Tibial artery (tissue), 4 donors: ENCODE results near the gene LEO1.

Experiments
- DNase-seq, 2 donors: peaks; one replicate each; pipeline ENCODE4 v3.0.0-alpha.2; 2019
- H3K27ac ChIP-seq, 2 donors: fragments of 200-600 bp; sonication (generic) in 1 of 2; 1 replicate in 1 of 2; 2 replicates in 1 of 2; pipeline ENCODE4 v1.5.1; 2018 to 2019; ENCODE audit warnings: mild to moderate bottlenecking in 1 of 2
- H3K27me3 ChIP-seq, 2 donors: fragments of 200-600 bp; sonication (generic) in 1 of 2; one replicate each; pipeline versions ENCODE4 v1.5.1 to v1.6.0; 2016 to 2019
- H3K36me3 ChIP-seq, 3 donors: fragments of 200-600 bp; sonication (generic) in 2 of 3; one replicate each; pipeline ENCODE4 v1.5.1; 2016 to 2019; ENCODE audit warnings: mild to moderate bottlenecking in 2 of 3
- H3K4me1 ChIP-seq, 4 donors: fragments of 200-600 bp; sonication (generic) in 2 of 4; 1 replicate in 3 of 4; 2 replicates in 1 of 4; pipeline ENCODE4 v1.5.1; 2016 to 2019
- H3K4me3 ChIP-seq, 2 donors: fragments of 200-600 bp; sonication (generic) in 1 of 2; 1 replicate in 1 of 2; 2 replicates in 1 of 2; pipeline ENCODE4 v1.5.1; 2018 to 2019; ENCODE audit warnings: mild to moderate bottlenecking in 2 of 2
- H3K9me3 ChIP-seq, 3 donors: fragments of 200-600 bp; sonication (generic) in 1 of 3; one replicate each; pipeline ENCODE4 v1.5.1; 2016 to 2019
- intact Hi-C: fragments of 100-400 bp; cut with DNase I; formaldehyde crosslinking; loops from one replicate; pipeline ENCODE4 v1.15.0; 2023; ENCODE audit warnings: low total_unique reads
- TF ChIP-seq, protein P1 (sequence below), 2 experiments: fragments of 200-600 bp in 1 of 2; fragments of 450-650 bp in 1 of 2; IDR thresholded peaks; one replicate each; pipeline ENCODE4 v1.5.1; 2017 to 2019; ENCODE audit warnings: antibody characterized with exemption in 2 of 2, mild to moderate bottlenecking in 1 of 2, moderate library complexity in 1 of 2

Gene LEO1

DNA sequence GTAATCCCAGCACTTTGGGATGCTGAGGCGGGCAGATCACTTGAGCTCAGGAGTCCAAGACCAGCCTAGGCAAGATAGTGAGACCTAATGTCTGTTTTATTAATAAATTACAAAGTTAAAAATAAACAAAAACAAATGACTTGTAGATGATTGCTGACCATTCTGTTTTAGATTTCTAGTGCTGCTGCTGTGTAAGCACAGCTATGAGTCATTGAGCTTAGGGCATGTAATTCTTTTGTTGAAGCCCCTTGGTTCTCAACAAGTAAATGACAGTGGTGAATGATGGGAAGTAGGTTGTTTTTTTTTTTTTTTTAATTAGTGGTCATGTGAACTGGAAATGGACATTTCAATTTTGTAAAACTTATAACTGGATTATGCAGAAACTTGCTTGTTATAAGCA, 63.3 kb downstream of the LEO1 start:
- H3K4me3 ChIP-seq, result no peak overlapping the region
- peaks cover 21 to 65% (median 43%) of the 10 kb centered on the region in 3 donors for H3K36me3 ChIP-seq
- no peaks in the 10 kb centered on the region for H3K4me1 ChIP-seq
- TF ChIP-seq, protein P1, sequence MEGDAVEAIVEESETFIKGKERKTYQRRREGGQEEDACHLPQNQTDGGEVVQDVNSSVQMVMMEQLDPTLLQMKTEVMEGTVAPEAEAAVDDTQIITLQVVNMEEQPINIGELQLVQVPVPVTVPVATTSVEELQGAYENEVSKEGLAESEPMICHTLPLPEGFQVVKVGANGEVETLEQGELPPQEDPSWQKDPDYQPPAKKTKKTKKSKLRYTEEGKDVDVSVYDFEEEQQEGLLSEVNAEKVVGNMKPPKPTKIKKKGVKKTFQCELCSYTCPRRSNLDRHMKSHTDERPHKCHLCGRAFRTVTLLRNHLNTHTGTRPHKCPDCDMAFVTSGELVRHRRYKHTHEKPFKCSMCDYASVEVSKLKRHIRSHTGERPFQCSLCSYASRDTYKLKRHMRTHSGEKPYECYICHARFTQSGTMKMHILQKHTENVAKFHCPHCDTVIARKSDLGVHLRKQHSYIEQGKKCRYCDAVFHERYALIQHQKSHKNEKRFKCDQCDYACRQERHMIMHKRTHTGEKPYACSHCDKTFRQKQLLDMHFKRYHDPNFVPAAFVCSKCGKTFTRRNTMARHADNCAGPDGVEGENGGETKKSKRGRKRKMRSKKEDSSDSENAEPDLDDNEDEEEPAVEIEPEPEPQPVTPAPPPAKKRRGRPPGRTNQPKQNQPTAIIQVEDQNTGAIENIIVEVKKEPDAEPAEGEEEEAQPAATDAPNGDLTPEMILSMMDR (IDR thresholded peaks at IDR 0.05), result no peak
- H3K27me3 ChIP-seq, result no peaks in the 10 kb centered on the region
- DNase-seq, result no peak
- no peaks in the 10 kb centered on the region for H3K9me3 ChIP-seq
- H3K27ac ChIP-seq, result no peak overlapping the region
- intact Hi-C loops, result no loop called here

DNA sequence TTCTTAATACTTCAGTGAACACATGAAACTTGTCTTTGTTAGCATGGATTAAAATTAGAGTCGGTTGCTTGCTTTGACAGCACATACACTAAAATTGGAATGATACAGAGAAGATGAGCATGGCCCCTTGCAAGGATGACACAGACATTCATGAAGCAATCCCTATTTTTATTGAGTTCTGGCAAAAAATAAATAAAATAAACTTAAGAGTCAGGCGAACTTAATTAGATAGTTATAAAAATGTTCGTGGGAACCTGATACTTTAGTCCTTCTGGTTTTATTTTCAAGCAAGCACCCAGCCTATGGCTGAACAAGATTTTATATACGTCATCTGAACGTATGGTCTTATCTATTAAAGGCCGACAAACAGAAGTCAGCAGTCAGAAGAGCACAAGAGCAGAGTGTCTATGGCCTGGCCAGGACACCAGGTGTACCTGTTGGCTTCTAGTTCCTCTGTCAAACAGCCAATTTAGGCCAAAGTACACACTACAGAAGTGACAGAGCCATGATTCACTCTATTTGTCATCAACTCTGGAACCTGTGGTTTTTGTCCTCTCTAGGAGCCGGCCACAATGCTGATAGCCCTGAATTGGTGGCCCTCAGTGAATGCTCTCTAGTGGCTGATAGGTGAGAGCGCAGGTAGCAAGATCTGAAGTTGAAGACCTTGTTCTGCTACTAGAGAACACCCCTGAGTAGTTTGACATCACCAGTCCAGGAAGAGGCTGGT, 64.3 kb downstream of the LEO1 start:
- H3K9me3 ChIP-seq, result no peaks in the 10 kb centered on the region
- no peak overlapping the region for H3K4me3 ChIP-seq
- H3K27me3 ChIP-seq, result no peaks in the 10 kb centered on the region
- no peaks in the 10 kb centered on the region for H3K4me1 ChIP-seq
- DNase-seq, result no peak
- no peak overlapping the region for H3K27ac ChIP-seq
- intact Hi-C loops, result no loop called here
- TF ChIP-seq, protein P1 (IDR thresholded peaks at IDR 0.05), result no peak
- H3K36me3 ChIP-seq, result peaks cover 22 to 65% (median 43%) of the 10 kb centered on the region in 3 donors

DNA sequence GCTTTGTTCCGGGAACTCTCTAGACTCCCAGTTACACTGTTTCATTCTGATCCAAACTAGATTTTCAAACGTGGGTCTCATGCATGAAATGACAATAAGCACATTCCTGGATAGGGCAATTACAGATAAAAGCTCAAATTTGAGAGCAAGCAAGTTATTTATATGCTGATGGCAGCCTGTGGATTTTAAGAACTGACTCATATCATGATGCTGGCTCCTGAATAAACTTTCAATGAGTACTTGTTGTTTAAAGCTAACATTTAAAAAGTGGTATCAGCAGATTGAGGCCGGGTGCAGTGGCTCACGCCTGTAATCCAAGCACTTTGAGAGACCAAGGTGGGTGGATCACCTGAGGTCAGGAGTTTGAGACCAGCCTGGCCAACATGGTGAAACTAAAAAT, 66.6 kb downstream of the LEO1 start:
- Histone ChIP-seq H3K4me3 (no peak overlapping the region), H3K27me3 (no peaks in the 10 kb centered on the region), H3K9me3 (no peaks in the 10 kb centered on the region), H3K4me1 (no peaks in the 10 kb centered on the region), H3K36me3 (peaks cover 36 to 68% (median 48%) of the 10 kb centered on the region in 3 donors), H3K27ac (no peak overlapping the region)
- TF ChIP-seq, protein P1 (IDR thresholded peaks at IDR 0.05), result no peak
- intact Hi-C loops, result no loop called here
- DNase-seq, result no peak

- intact Hi-C loops, result no loop called here
- DNase-seq, result no peak
- H3K4me1 ChIP-seq, result no peaks in the 10 kb centered on the region
- H3K9me3 ChIP-seq, result no peaks in the 10 kb centered on the region
- no peak overlapping the region for H3K27ac ChIP-seq
- TF ChIP-seq, protein P1 (IDR thresholded peaks at IDR 0.05), result no peak
- H3K36me3 ChIP-seq, result peaks cover 36 to 71% (median 47%) of the 10 kb centered on the region in 3 donors
- H3K4me3 ChIP-seq, result no peak overlapping the region
- H3K27me3 ChIP-seq, result no peaks in the 10 kb centered on the region
Observed at GRCh38 chr15:51904421-51904820, 67.2 kb downstream of the LEO1 start.

- H3K4me1 ChIP-seq, result peaks cover 0 to 5% (median 0%) of the 10 kb centered on the region in 4 donors
- H3K4me3 ChIP-seq, result no peak overlapping the region
- H3K27ac ChIP-seq, result no peak overlapping the region
- no peaks in the 10 kb centered on the region for H3K27me3 ChIP-seq
- TF ChIP-seq, protein P1 (IDR thresholded peaks at IDR 0.05), result no peak
- intact Hi-C loops, result no loop called here
- H3K36me3 ChIP-seq, result peaks cover 6 to 23% (median 19%) of the 10 kb centered on the region in 3 donors
- DNase-seq, result no peak
- H3K9me3 ChIP-seq, result no peaks in the 10 kb centered on the region
Observed at GRCh38 chr15:51889486-51889885, 82.1 kb downstream of the LEO1 start.
